Measurements from ENCODE around the gene LSM5. TPM values are rescaled to one million over a fixed set of nuclear protein-coding genes. Genes with fewer than 3 reads are reported as not detected.

LSM5 gene
- total and polyA plus RNA-seq, 9 of the 15 experiments (the other 6 are each of a cell fraction or from before 2014, with no cell fraction given) = 36.3 to 620 (median 186) TPM

- TF ChIP-seq ZNF609 (CRISPR knock-in tag; IDR thresholded peaks at IDR 0.05; ENCODE audit: borderline replicate concordance) (no peak), ETV1 (tag; conservative IDR thresholded peaks at IDR 0.05; ENCODE audit: low read depth) (peak; percentile 76), NR0B1 (IDR thresholded peaks at IDR 0.05; ENCODE audit: partially characterized antibody) (no peak), HINFP (tag; conservative IDR thresholded peaks at IDR 0.05; ENCODE audit: low read depth) (no peak), ETS1 (conservative IDR thresholded peaks at IDR 0.05; ENCODE audit: control insufficient read depth, low read depth, low read length) (peak; percentile 78), HOMEZ (CRISPR knock-in tag; IDR thresholded peaks at IDR 0.05) (no peak), SFPQ (IDR thresholded peaks at IDR 0.05; ENCODE audit: low read depth, low read length) (no peak), FOXP1 (CRISPR knock-in tag; IDR thresholded peaks at IDR 0.05) (no peak), SREBF2 (CRISPR knock-in tag; IDR thresholded peaks at IDR 0.05) (no peak), ZNF830 (CRISPR knock-in tag; IDR thresholded peaks at IDR 0.05) (no peak), NCOA2 (IDR thresholded peaks at IDR 0.05; ENCODE audit: partially characterized antibody in 2 of 2) (no peak), ZKSCAN1 (IDR thresholded peaks at IDR 0.05; ENCODE audit: low read depth, low read length) (no peak), ZNF75A (CRISPR knock-in tag; IDR thresholded peaks at IDR 0.05) (no peak)
Measured at GRCh38 chr7:32495298-32496051, 5.3 kb upstream of the LSM5 start, which contains the start of gene AVL9 (continued).

Data from K562 (cell line).